Renal cortical epithelial cell (primary cell): ENCODE results near the gene ACACA. TPM values are rescaled to one million over a fixed set of nuclear protein-coding genes. Genes with fewer than 3 reads are reported as not detected.
A peak's percentile ranks its signal among the peaks of the same experiment; 100 is the strongest.

ENCODE experiments used
- DNase-seq: peaks from one replicate; pipeline ENCODE4 v3.0.0-alpha.2; 2011; ENCODE audit warnings: low read depth
- total RNA-seq: library from RNA; depleted of rRNA; stranded (reverse); fragments of >200 nt; gene quantifications from 2 replicates; pipeline ENCODE4 v1.2.3, GENCODE V29; 2014

The ACACA gene
- total RNA-seq, 1 donor from 2014 or later, result 77.5 TPM

- DNase-seq, result no peak
Measured at GRCh38 chr17:37231887-37232286, 174.7 kb downstream of the ACACA start.

- no peak for DNase-seq
Measured at GRCh38 chr17:37230633-37231032, 176.0 kb downstream of the ACACA start.

GRCh38 chr17:37225465-37225864, 181.2 kb downstream of the ACACA start:
- DNase-seq, result no peak

GRCh38 chr17:37221865-37222264, 184.8 kb downstream of the ACACA start:
- DNase-seq, result no peak

- DNase-seq, result peak; percentile 20
Measured at GRCh38 chr17:37220607-37220953, 186.1 kb downstream of the ACACA start.

- DNase-seq, result no peak
Measured at GRCh38 chr17:37219876-37220606, 186.6 kb downstream of the ACACA start.

GRCh38 chr17:37218849-37219248, 187.8 kb downstream of the ACACA start:
- DNase-seq, result peak; percentile 10

GRCh38 chr17:37214416-37214815, 192.2 kb downstream of the ACACA start:
- no peak for DNase-seq

GRCh38 chr17:37213927-37214326, 192.7 kb downstream of the ACACA start:
- DNase-seq, result no peak

GRCh38 chr17:37212179-37212578, 194.5 kb downstream of the ACACA start:
- DNase-seq, result no peak

- no peak for DNase-seq
Measured at GRCh38 chr17:37211136-37211535, 195.5 kb downstream of the ACACA start.

- DNase-seq, result no peak
Measured at GRCh38 chr17:37207103-37207502, 199.5 kb downstream of the ACACA start.

GRCh38 chr17:37206299-37206698, 200.3 kb downstream of the ACACA start:
- no peak for DNase-seq

GRCh38 chr17:37200497-37200896, 206.1 kb downstream of the ACACA start:
- no peak for DNase-seq

GRCh38 chr17:37197336-37197735, 209.3 kb downstream of the ACACA start:
- DNase-seq, result no peak

- DNase-seq, result no peak
Measured at GRCh38 chr17:37194208-37194607, 212.4 kb downstream of the ACACA start.

- no peak for DNase-seq
Measured at GRCh38 chr17:37191219-37191618, 215.4 kb downstream of the ACACA start.

- DNase-seq, result no peak
Measured at GRCh38 chr17:37190493-37190892, 216.1 kb downstream of the ACACA start.

GRCh38 chr17:37188157-37188556, 218.5 kb downstream of the ACACA start:
- no peak for DNase-seq

GRCh38 chr17:37187262-37187661, 219.4 kb downstream of the ACACA start:
- DNase-seq, result no peak

GRCh38 chr17:37182786-37183465, 223.7 kb downstream of the ACACA start:
- DNase-seq, result peak; percentile 67

GRCh38 chr17:37180376-37180775, 226.3 kb downstream of the ACACA start:
- DNase-seq, result no peak

GRCh38 chr17:37179893-37180292, 226.7 kb downstream of the ACACA start:
- DNase-seq, result peak; percentile 78
